ENCODE results near the gene INO80.

The INO80 gene

GRCh38 chr15:41073028-41073427 is 43.1 kb downstream of the INO80 start:
- DNase-seq (ENCODE audit: low read depth in 2 of 2), result no peak

DNA sequence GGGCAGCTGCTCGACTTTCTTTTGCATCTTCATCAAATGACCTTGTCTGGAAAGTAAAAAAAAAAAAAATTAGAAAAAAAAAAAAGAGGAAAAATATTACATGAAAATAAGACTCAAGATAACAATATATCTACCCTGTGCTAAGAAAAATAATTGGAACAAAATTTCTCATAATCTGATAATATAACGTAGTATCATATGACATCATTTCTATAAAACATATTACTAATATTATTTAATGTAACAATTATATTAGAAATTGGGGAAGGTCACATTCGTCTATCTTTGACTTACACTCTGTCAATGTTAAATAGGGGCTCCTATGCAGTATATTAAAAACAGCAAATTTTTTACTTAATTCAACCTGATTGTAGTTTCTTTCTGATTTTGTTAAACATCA is 44.1 kb downstream of the INO80 start:
- no peak for DNase-seq (ENCODE audit: low read depth in 2 of 2)
- TF ChIP-seq CTCF (IDR thresholded peaks at IDR 0.05; ENCODE audit: low read depth, low read length), result no peak
- H3K4me3 ChIP-seq (replicated peaks in 1 of 2; ENCODE audit: low read depth in 2 of 2, low read length in 2 of 2), result no peak overlapping the region

More at GRCh38 chr15:41073028-41073427, 43.1 kb downstream of the INO80 start:
- no peak overlapping the region for H3K4me3 ChIP-seq (replicated peaks in 1 of 2; ENCODE audit: low read depth in 2 of 2, low read length in 2 of 2)
- no peak for TF ChIP-seq CTCF (IDR thresholded peaks at IDR 0.05; ENCODE audit: low read depth, low read length)

- H3K4me3 ChIP-seq (replicated peaks in 1 of 2; ENCODE audit: low read depth in 2 of 2, low read length in 2 of 2), result no peak overlapping the region
- TF ChIP-seq CTCF (IDR thresholded peaks at IDR 0.05; ENCODE audit: low read depth, low read length), result no peak
- DNase-seq (ENCODE audit: low read depth in 2 of 2), result no peak
Observed at GRCh38 chr15:41066516-41066915, 49.6 kb downstream of the INO80 start.

- TF ChIP-seq CTCF (IDR thresholded peaks at IDR 0.05; ENCODE audit: low read depth, low read length), result no peak
- H3K4me3 ChIP-seq (replicated peaks in 1 of 2; ENCODE audit: low read depth in 2 of 2, low read length in 2 of 2), result no peak overlapping the region
- DNase-seq (ENCODE audit: low read depth in 2 of 2), result no peak
Observed at GRCh38 chr15:41061667-41062066, 54.4 kb downstream of the INO80 start.

GRCh38 chr15:41060505-41060904 is 55.6 kb downstream of the INO80 start:
- TF ChIP-seq CTCF (IDR thresholded peaks at IDR 0.05; ENCODE audit: low read depth, low read length), result no peak
- no peak for DNase-seq (ENCODE audit: low read depth in 2 of 2)
- H3K4me3 ChIP-seq (replicated peaks in 1 of 2; ENCODE audit: low read depth in 2 of 2, low read length in 2 of 2), result no peak overlapping the region

GRCh38 chr15:41056810-41057209 is 59.3 kb downstream of the INO80 start:
- no peak overlapping the region for H3K4me3 ChIP-seq (replicated peaks in 1 of 2; ENCODE audit: low read depth in 2 of 2, low read length in 2 of 2)
- no peak for DNase-seq (ENCODE audit: low read depth in 2 of 2)
- TF ChIP-seq CTCF (IDR thresholded peaks at IDR 0.05; ENCODE audit: low read depth, low read length), result no peak

DNA sequence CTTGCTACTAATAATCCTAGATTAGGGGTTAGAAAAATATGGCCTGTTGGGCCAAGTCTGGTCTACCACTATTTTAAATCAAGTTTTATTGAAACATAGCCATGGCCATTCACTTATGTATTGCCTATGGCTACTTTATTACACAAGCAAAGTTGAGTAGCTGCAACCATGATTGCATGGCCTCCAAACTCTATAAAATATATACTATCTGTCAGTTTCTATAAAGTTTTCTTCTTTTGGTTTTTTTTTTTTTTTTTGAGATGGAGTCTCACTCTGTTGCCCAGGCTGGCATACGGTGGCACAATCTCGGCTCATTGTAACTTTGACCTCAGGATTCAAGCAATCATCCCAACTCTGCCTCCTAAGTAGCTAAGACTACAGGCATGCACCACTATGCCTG is 60.4 kb downstream of the INO80 start:
- no peak for DNase-seq (ENCODE audit: low read depth in 2 of 2)
- no peak for TF ChIP-seq CTCF (IDR thresholded peaks at IDR 0.05; ENCODE audit: low read depth, low read length)
- no peak overlapping the region for H3K4me3 ChIP-seq (replicated peaks in 1 of 2; ENCODE audit: low read depth in 2 of 2, low read length in 2 of 2)
